ENCODE results near the gene UNC80.

UNC80 gene

DNA sequence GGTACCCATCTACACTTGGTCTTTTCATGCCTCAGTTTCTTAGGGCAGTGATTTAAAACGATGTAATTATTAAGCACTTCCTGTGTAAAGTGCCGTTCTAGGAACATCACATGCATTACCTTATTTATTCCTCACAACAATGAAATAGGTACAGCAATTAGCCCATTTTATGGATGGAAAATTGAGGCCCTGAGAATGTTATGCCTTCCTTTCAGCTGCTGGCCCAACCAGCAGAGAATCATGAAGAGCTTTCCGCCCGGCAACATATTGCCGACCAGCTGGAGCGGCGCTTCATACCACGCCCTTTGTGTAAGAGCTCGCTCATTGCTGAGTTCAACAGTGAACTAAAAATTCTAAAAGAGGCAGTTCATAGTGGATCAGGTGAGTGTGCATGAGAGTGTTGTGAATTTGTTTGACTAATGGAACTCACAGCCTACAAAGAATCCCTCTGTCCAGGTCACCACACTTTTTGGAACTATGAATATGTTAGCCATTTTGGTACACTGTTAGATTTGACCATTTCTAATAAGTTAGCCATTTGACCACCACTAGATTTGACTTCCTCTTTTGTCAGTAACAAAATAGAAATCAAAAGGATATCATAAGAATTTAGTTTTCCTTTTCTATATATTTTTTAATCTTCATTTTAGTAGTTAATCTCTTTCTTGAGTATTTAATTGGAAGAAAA, 205.2 kb downstream of the UNC80 start:
- TF ChIP-seq, protein P1, sequence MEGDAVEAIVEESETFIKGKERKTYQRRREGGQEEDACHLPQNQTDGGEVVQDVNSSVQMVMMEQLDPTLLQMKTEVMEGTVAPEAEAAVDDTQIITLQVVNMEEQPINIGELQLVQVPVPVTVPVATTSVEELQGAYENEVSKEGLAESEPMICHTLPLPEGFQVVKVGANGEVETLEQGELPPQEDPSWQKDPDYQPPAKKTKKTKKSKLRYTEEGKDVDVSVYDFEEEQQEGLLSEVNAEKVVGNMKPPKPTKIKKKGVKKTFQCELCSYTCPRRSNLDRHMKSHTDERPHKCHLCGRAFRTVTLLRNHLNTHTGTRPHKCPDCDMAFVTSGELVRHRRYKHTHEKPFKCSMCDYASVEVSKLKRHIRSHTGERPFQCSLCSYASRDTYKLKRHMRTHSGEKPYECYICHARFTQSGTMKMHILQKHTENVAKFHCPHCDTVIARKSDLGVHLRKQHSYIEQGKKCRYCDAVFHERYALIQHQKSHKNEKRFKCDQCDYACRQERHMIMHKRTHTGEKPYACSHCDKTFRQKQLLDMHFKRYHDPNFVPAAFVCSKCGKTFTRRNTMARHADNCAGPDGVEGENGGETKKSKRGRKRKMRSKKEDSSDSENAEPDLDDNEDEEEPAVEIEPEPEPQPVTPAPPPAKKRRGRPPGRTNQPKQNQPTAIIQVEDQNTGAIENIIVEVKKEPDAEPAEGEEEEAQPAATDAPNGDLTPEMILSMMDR (IDR thresholded peaks at IDR 0.05; ENCODE audit: extremely low read depth, missing control alignments) = no peak
- no peak for DNase-seq (ENCODE audit: low spot score)

DNA sequence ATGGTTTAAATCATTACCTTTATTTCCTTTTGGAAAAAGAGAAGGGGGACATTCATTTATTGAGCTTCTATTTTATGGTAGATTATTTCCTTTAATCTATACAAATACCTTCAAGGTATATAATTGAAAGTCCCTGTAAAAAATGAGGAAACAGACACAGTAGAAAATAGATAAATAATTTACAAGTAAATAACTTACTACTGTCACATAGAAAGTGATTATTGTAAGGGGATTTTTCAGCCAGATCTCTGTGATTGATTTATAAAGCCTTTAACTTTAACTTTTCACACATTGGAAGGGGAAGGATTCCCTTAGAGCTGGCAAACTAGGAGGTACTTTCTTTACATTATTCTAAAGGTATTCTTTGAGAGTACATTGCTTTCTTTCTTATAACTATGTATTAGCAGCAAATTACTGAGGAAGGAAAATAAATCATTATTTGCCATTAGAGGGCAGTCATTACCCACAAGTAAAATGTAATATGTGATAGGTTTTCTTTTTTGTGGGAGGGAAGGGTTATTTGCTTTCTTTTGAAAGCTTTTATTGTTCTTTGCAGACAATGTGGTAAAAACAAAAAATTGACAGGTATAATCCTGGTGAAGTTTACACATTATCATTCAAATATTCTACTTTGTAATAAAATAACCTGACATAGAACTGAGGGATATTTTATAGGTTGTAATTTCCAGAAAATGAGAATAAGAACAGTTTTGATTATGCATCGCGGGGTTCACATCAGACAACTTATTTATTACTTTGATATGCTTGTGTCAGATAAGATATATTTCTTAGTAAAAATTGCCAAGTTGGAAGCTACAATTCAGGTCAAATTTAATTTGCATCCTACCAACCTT, 206.0 kb downstream of the UNC80 start:
- DNase-seq (ENCODE audit: low spot score) = peak; percentile 30
- TF ChIP-seq, protein P1 (IDR thresholded peaks at IDR 0.05; ENCODE audit: extremely low read depth, missing control alignments) = no peak

DNA sequence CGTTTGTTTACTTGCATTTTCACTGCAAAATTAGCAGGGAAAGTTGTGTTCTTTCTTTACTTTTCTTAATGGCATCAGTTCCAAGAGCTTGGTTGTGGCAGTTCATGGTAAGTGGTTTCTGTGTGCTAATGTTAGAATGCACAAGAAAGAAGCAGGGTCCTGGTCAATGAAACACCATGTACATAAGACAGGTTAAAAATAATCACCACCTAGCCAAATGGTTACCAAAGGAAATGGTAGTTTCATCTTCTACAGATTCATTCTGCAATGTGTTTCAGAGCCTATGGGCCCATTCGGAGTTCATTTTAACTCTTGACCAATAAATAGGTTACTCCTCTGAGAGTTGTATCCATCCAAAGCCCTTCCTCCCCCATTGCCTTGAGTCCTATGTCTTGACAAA, 212.7 kb downstream of the UNC80 start:
- no peak for DNase-seq (ENCODE audit: low spot score)
- TF ChIP-seq, protein P1 (IDR thresholded peaks at IDR 0.05; ENCODE audit: extremely low read depth, missing control alignments) = no peak

DNA sequence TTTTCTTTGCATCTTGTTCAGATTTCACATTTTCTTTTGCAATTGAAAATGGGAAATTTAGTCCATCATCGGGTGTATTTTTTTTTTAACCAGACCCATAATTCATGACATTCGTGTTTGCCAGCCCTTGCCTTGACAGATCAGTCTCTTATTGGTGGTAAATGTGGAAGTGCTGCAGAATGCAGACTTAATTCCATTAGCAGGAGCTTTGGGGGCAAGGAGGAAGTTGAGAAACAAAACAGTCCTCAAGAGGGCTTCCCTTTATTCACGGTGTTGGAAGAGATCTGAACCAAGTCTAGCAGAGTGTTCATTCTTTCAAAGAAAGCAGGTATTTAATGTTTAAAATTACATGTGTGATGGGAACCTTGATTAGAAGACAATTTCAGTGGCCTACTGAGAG, 214.2 kb downstream of the UNC80 start:
- TF ChIP-seq, protein P1 (IDR thresholded peaks at IDR 0.05; ENCODE audit: extremely low read depth, missing control alignments) = no peak
- no peak for DNase-seq (ENCODE audit: low spot score)

DNA sequence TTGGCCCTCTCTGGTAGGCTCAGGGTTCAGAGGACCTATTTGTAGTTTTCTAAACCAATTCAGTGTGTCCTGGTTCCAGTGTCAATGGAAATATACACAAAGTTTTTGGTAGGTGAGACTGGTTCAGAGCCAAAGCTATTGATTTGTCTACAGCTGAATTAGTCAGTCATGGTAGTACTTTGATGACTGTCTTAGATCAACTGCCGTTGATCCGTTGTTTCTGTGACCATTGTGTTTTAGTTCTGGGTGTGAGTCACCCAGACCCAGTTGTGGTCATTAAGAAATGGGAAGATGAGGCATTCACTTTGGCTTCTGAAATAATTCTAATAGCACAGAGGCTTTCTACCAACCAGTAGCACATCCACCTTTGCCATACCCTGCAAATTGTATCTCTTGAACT, 214.8 kb downstream of the UNC80 start:
- TF ChIP-seq, protein P1 (IDR thresholded peaks at IDR 0.05; ENCODE audit: extremely low read depth, missing control alignments) = no peak
- DNase-seq (ENCODE audit: low spot score) = no peak

DNA sequence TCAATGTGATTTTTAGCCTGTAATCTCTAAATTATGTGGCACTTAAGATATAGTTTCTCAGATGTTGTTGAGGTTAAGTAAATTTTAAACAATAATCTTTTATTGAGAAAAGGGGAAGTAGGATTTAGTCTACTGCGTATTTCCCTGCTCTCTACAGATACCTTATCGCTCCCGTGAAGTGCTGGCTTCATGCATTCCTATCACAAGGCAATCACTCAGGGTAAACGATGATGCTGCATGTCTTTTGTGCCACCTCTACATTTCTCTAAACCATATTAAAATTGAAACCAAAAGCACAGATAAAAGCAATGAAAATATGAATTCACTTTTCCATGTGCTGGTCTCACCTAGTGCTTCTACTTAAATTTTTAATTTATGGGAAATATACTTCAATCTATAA, 216.4 kb downstream of the UNC80 start:
- DNase-seq (ENCODE audit: low spot score) = no peak
- TF ChIP-seq, protein P1 (IDR thresholded peaks at IDR 0.05; ENCODE audit: extremely low read depth, missing control alignments) = no peak

DNA sequence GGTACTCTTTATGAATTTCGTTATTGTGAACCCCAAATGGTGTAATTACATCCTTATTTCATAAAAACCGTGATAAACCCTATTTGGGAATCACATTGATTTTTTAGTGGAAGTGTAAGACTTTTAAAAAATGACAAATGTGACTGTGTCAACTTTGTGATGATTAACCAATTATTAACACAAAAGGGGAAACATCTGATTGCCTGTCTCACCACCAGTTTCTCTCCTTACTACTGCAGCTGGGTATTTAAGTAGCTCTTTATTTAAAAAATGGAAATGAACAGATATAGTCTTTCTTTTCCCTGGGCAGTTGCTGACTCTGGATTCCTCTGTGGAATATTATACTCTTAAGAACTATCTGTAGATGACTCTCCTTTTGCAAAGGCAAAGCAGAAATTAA, 219.2 kb downstream of the UNC80 start:
- TF ChIP-seq, protein P1 (IDR thresholded peaks at IDR 0.05; ENCODE audit: extremely low read depth, missing control alignments) = no peak
- no peak for DNase-seq (ENCODE audit: low spot score)
